GM19043 (cell line): Measurements from ENCODE around the gene GMPR.
"Not testable (repeated sequence)": the region's sequence is repeated elsewhere in the genome, so short reads cannot be mapped to it uniquely, and the experiment has no call there.

Experiments used
- ATAC-seq: cut with Tn5 transposase; IDR thresholded peaks from one replicate; pipeline ENCODE4 v1.9.1; 2021; ENCODE audit warnings: low read depth; ENCODE audit not compliant: unreplicated experiment

The GMPR gene

GRCh38 chr6:16269442-16270070, 31.2 kb downstream of the GMPR start:
- ATAC-seq: not testable (repeated sequence)

- no peak for ATAC-seq
Measured at GRCh38 chr6:16270178-16270794, 31.9 kb downstream of the GMPR start.

GRCh38 chr6:16271428-16271827, 33.0 kb downstream of the GMPR start:
- no peak for ATAC-seq

- no peak for ATAC-seq
Measured at GRCh38 chr6:16272201-16272600, 33.8 kb downstream of the GMPR start.

- no peak for ATAC-seq
Measured at GRCh38 chr6:16273256-16273655, 34.9 kb downstream of the GMPR start.

GRCh38 chr6:16274483-16274882, 36.1 kb downstream of the GMPR start:
- no peak for ATAC-seq

- ATAC-seq: no peak
Measured at GRCh38 chr6:16274885-16275589, 36.6 kb downstream of the GMPR start.

- no peak for ATAC-seq
Measured at GRCh38 chr6:16277101-16277981, 39.0 kb downstream of the GMPR start.

GRCh38 chr6:16278048-16278724, 39.8 kb downstream of the GMPR start:
- no peak for ATAC-seq

GRCh38 chr6:16278750-16279149, 40.4 kb downstream of the GMPR start:
- no peak for ATAC-seq

- ATAC-seq: no peak
Measured at GRCh38 chr6:16279243-16279642, 40.9 kb downstream of the GMPR start.

GRCh38 chr6:16282370-16282769, 44.0 kb downstream of the GMPR start:
- ATAC-seq: no peak

- no peak for ATAC-seq
Measured at GRCh38 chr6:16284472-16284871, 46.1 kb downstream of the GMPR start.

- ATAC-seq: no peak
Measured at GRCh38 chr6:16285467-16286150, 47.2 kb downstream of the GMPR start.

GRCh38 chr6:16286151-16286522, 47.8 kb downstream of the GMPR start:
- ATAC-seq: no peak

- ATAC-seq: no peak
Measured at GRCh38 chr6:16288163-16288562, 49.8 kb downstream of the GMPR start.

GRCh38 chr6:16291739-16292138, 53.4 kb downstream of the GMPR start:
- ATAC-seq: no peak

- ATAC-seq: no peak
Measured at GRCh38 chr6:16292432-16292831, 54.0 kb downstream of the GMPR start.

GRCh38 chr6:16292942-16293341, 54.6 kb downstream of the GMPR start:
- no peak for ATAC-seq

- no peak for ATAC-seq
Measured at GRCh38 chr6:16294371-16294770, 56.0 kb downstream of the GMPR start.
